HEK293T (cell line): Measurements from ENCODE around the gene ARHGAP22.

Experiments used
- BHLHE40 ChIP-seq: fragments of 450-650 bp; IDR thresholded peaks from 2 replicates; pipeline ENCODE4 v1.6.1; 2016; ENCODE audit warnings: mild to moderate bottlenecking, moderate library complexity, borderline replicate concordance
- ELF4 ChIP-seq: fragments of 450-650 bp; IDR thresholded peaks from 2 replicates; pipeline ENCODE4 v1.6.1; 2017; ENCODE audit warnings: antibody characterized with exemption
- FOXK2 ChIP-seq: fragments of 450-650 bp; IDR thresholded peaks from 2 replicates; pipeline ENCODE4 v1.6.1; 2016; ENCODE audit warnings: mild to moderate bottlenecking
- FOXM1 ChIP-seq: fragments of 450-650 bp; IDR thresholded peaks from 2 replicates; pipeline ENCODE4 v1.6.1; 2017; ENCODE audit warnings: mild to moderate bottlenecking, borderline replicate concordance
- L3MBTL2 ChIP-seq: fragments of 450-650 bp; conservative IDR thresholded peaks from 2 replicates; pipeline ENCODE4 v1.6.1; 2016; ENCODE audit warnings: mild to moderate bottlenecking
- SP1 ChIP-seq: fragments of 450-650 bp; IDR thresholded peaks from 2 replicates; pipeline ENCODE4 v1.6.1; 2017
- SUZ12 ChIP-seq: fragments of 450-650 bp; IDR thresholded peaks from 2 replicates; pipeline ENCODE4 v1.6.1; 2016; ENCODE audit warnings: mild to moderate bottlenecking
- ZNF384 ChIP-seq: fragments of 450-650 bp; IDR thresholded peaks from 2 replicates; pipeline ENCODE4 v1.6.1; 2016

- TF ChIP-seq SP1 (no peak), SUZ12 (no peak), ELF4 (no peak), FOXM1 (no peak), FOXK2 (no peak), BHLHE40 (no peak), L3MBTL2 (no peak), ZNF384 (no peak)
These were observed 49.2 kb upstream of the ARHGAP22 start for GRCh38 chr10:48653944-48654698.
